OCI-M1 (cell line): Measurements from ENCODE around the gene MAGED4.
"Not testable (repeated sequence)": the region's sequence is repeated elsewhere in the genome, so short reads cannot be mapped to it uniquely, and the experiment has no call there.

Experiments used
- DNase-seq: peaks from one replicate; lab custom pipeline; 2025; lab: John Stamatoyannopoulos, UW

The MAGED4 gene

GRCh38 chrX:52184440-52185077 is at the start of gene MAGED4:
Gene MAGED4, plus strand, starts transcription at chrX:52184888. Its CDS starts 1,035 bp downstream, at chrX:52185923.
- DNase-seq: not testable (repeated sequence)

GRCh38 chrX:52138830-52139544 is 45.7 kb upstream of the MAGED4 start:
- no peak for DNase-seq

DNA sequence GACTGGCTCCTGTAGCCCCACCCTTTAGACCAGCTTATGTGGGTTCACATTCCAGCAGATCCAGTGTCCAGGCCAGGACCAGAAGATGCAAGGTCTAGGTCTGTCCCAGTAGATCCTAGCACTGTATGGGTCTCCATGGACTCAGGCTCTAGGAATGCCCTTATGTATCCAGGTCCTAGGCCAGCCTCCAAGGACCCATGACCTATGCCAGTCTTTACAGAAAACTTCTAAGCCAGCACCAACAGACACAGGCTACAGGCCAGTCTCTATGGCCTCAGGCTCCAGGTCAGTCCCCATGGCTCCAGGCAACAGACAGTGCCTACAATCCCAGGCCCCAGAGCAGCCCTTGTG is 45.2 kb upstream of the MAGED4 start:
- DNase-seq: no peak

DNA sequence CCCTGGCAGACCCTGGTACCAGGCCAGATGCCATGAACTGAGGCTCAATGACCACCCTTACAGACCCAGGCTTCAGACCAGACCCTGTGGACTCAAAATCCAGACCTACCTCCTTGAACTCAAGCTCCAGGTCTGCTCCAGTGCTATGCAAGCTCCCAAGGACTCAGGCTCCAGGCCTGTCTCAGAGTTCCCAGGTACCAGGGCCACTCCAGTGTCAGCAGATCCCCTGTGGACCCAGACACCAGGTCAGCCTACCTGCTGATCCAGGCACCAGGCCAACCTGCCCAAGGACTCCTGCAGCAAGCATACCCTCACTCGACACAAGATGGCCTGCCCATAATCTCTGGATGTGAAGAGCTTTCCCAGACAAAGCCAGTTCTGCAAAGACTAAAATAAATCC is 44.7 kb upstream of the MAGED4 start:
- DNase-seq: no peak

GRCh38 chrX:52150667-52151066 is 34.0 kb upstream of the MAGED4 start:
- DNase-seq: not testable (repeated sequence)

DNA sequence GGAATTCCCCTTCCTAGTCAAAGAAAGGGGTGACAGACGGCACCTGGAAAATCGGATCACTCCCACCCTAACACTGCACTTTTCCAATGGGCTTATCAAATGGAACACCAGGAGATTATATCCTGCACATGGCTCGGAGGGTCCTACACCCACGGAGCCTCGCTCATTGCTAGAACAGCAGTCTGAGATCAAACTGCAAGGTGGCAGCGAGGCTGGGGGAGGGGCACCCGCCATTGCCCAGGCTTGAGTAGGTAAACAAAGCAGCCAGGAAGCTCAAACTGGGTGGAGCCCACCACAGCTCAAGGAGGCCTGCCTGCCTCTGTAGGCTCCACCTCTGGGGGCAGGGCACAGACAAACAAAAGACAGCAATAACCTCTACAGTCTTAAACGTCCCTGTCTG is 24.5 kb upstream of the MAGED4 start:
- not testable (repeated sequence) for DNase-seq

GRCh38 chrX:52166840-52167239 is 17.8 kb upstream of the MAGED4 start:
- DNase-seq: no peak

DNA sequence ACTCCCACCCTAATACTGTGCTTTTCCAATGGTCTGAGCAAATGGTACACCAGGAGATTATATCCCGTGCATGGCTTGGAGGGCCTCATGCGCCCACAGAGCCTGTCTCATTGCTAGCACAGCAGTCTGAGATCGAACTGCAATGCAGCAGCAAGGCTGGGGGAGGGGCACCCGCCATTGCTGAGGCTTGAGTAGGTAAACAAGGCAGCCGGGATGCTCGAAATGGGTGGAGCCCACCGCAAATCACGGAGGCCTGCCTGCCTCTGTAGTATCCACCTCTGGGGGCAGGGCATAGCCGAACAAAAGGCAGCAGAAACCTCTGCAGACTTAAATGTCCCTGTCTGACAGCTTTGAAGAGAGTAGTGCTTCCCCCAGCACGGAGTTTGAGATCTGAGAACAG is 13.6 kb upstream of the MAGED4 start:
- not testable (repeated sequence) for DNase-seq

- not testable (repeated sequence) for DNase-seq
Measured at GRCh38 chrX:52185078-52185453, 378 bp downstream of the MAGED4 start.

GRCh38 chrX:52211405-52211804 is 26.7 kb downstream of the MAGED4 start:
- DNase-seq: not testable (repeated sequence)

- no peak for DNase-seq
Measured at GRCh38 chrX:52213276-52213675, 28.6 kb downstream of the MAGED4 start.

GRCh38 chrX:52216541-52216940 is 31.9 kb downstream of the MAGED4 start:
- DNase-seq: no peak

GRCh38 chrX:52217494-52218160 is 32.9 kb downstream of the MAGED4 start:
- no peak for DNase-seq

GRCh38 chrX:52220936-52221335 is 36.2 kb downstream of the MAGED4 start:
- no peak for DNase-seq
